ENCODE data around the gene GPR17. TPM values are rescaled to one million over a fixed set of nuclear protein-coding genes. Genes with fewer than 3 reads are reported as not detected.

Gene GPR17
- total and polyA plus RNA-seq, 9 of the 15 experiments (the other 6 are each of a cell fraction or from before 2014, with no cell fraction given), result not detected

GRCh38 chr2:127701651-127702394 lies 55.9 kb downstream of the GPR17 start (continued):
- TF ChIP-seq ZNF23 (CRISPR knock-in tag; IDR thresholded peaks at IDR 0.05) (no peak), CHCHD3 (CRISPR knock-in tag; IDR thresholded peaks at IDR 0.05) (no peak), ZNF57 (CRISPR knock-in tag; IDR thresholded peaks at IDR 0.05) (no peak), ZNF668 (CRISPR knock-in tag; IDR thresholded peaks at IDR 0.05) (no peak), GTF2E2 (tag; IDR thresholded peaks at IDR 0.05) (0 out of 2 replicates have a peak, but pooled peaks have one; percentile 2), E2F3 (CRISPR knock-in tag; IDR thresholded peaks at IDR 0.05) (peak; percentile 86; the same call in 1 of the 2 replicates), MYBL2 (IDR thresholded peaks at IDR 0.05; ENCODE audit: low read depth) (no peak), MYBL2 (CRISPR knock-in tag; IDR thresholded peaks at IDR 0.05; ENCODE audit: borderline replicate concordance) (no peak), HMG20A (CRISPR knock-in tag; conservative IDR thresholded peaks at IDR 0.05) (no peak), RFX7 (CRISPR knock-in tag; IDR thresholded peaks at IDR 0.05) (no peak), POLR3G (IDR thresholded peaks at IDR 0.05; ENCODE audit: extremely low read depth, insufficient read length, insufficient replicate concordance) (no peak)
- TF ChIP-seq, protein P1, sequence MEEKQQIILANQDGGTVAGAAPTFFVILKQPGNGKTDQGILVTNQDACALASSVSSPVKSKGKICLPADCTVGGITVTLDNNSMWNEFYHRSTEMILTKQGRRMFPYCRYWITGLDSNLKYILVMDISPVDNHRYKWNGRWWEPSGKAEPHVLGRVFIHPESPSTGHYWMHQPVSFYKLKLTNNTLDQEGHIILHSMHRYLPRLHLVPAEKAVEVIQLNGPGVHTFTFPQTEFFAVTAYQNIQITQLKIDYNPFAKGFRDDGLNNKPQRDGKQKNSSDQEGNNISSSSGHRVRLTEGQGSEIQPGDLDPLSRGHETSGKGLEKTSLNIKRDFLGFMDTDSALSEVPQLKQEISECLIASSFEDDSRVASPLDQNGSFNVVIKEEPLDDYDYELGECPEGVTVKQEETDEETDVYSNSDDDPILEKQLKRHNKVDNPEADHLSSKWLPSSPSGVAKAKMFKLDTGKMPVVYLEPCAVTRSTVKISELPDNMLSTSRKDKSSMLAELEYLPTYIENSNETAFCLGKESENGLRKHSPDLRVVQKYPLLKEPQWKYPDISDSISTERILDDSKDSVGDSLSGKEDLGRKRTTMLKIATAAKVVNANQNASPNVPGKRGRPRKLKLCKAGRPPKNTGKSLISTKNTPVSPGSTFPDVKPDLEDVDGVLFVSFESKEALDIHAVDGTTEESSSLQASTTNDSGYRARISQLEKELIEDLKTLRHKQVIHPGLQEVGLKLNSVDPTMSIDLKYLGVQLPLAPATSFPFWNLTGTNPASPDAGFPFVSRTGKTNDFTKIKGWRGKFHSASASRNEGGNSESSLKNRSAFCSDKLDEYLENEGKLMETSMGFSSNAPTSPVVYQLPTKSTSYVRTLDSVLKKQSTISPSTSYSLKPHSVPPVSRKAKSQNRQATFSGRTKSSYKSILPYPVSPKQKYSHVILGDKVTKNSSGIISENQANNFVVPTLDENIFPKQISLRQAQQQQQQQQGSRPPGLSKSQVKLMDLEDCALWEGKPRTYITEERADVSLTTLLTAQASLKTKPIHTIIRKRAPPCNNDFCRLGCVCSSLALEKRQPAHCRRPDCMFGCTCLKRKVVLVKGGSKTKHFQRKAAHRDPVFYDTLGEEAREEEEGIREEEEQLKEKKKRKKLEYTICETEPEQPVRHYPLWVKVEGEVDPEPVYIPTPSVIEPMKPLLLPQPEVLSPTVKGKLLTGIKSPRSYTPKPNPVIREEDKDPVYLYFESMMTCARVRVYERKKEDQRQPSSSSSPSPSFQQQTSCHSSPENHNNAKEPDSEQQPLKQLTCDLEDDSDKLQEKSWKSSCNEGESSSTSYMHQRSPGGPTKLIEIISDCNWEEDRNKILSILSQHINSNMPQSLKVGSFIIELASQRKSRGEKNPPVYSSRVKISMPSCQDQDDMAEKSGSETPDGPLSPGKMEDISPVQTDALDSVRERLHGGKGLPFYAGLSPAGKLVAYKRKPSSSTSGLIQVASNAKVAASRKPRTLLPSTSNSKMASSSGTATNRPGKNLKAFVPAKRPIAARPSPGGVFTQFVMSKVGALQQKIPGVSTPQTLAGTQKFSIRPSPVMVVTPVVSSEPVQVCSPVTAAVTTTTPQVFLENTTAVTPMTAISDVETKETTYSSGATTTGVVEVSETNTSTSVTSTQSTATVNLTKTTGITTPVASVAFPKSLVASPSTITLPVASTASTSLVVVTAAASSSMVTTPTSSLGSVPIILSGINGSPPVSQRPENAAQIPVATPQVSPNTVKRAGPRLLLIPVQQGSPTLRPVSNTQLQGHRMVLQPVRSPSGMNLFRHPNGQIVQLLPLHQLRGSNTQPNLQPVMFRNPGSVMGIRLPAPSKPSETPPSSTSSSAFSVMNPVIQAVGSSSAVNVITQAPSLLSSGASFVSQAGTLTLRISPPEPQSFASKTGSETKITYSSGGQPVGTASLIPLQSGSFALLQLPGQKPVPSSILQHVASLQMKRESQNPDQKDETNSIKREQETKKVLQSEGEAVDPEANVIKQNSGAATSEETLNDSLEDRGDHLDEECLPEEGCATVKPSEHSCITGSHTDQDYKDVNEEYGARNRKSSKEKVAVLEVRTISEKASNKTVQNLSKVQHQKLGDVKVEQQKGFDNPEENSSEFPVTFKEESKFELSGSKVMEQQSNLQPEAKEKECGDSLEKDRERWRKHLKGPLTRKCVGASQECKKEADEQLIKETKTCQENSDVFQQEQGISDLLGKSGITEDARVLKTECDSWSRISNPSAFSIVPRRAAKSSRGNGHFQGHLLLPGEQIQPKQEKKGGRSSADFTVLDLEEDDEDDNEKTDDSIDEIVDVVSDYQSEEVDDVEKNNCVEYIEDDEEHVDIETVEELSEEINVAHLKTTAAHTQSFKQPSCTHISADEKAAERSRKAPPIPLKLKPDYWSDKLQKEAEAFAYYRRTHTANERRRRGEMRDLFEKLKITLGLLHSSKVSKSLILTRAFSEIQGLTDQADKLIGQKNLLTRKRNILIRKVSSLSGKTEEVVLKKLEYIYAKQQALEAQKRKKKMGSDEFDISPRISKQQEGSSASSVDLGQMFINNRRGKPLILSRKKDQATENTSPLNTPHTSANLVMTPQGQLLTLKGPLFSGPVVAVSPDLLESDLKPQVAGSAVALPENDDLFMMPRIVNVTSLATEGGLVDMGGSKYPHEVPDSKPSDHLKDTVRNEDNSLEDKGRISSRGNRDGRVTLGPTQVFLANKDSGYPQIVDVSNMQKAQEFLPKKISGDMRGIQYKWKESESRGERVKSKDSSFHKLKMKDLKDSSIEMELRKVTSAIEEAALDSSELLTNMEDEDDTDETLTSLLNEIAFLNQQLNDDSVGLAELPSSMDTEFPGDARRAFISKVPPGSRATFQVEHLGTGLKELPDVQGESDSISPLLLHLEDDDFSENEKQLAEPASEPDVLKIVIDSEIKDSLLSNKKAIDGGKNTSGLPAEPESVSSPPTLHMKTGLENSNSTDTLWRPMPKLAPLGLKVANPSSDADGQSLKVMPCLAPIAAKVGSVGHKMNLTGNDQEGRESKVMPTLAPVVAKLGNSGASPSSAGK (IDR thresholded peaks at IDR 0.05), result peak; percentile 65
- TF ChIP-seq, protein P2, sequence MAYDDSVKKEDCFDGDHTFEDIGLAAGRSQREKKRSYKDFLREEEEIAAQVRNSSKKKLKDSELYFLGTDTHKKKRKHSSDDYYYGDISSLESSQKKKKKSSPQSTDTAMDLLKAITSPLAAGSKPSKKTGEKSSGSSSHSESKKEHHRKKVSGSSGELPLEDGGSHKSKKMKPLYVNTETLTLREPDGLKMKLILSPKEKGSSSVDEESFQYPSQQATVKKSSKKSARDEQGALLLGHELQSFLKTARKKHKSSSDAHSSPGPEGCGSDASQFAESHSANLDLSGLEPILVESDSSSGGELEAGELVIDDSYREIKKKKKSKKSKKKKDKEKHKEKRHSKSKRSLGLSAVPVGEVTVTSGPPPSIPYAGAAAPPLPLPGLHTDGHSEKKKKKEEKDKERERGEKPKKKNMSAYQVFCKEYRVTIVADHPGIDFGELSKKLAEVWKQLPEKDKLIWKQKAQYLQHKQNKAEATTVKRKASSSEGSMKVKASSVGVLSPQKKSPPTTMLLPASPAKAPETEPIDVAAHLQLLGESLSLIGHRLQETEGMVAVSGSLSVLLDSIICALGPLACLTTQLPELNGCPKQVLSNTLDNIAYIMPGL (CRISPR knock-in tag; IDR thresholded peaks at IDR 0.05), result peak; percentile 83

Data from K562 (cell line).